Measurements from ENCODE around the gene UBL7. TPM values are rescaled to one million over a fixed set of nuclear protein-coding genes. Genes with fewer than 3 reads are reported as not detected.

UBL7 gene
- total RNA-seq, 1 experiment from 2014 or later: 73.9 TPM

DNA sequence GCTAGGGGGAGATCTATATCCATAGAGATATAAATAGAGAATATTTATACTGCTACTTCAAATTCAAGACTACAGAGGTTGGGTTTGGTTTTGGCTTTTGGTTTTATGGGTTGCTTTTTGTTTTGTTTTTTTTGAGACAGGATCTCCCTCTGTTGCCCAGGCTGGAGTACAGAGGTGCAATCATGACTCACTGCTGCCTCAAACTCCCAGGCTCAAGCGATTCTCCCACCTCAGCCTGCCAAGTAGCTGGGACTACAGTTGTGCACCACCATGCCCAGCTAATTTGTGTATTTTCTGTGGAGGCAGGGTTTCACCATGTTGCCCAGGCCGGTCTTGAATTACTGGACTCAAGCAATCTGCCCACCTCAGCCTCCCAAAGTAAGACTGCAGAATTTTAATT is 3.9 kb upstream of the UBL7 start:
- BruUV-seq (replicated peaks): no TSS peak
- no peak overlapping the region for H3K27ac ChIP-seq
- intact Hi-C loops (cut with micrococcal nuclease; ENCODE audit: unreplicated experiment): no loop called here

GRCh38 chr15:74464216-74464615 is 3.3 kb upstream of the UBL7 start:
- H3K4me1 ChIP-seq (replicated peaks; ENCODE audit: insufficient read depth): 0 out of 2 replicates have a peak, but pooled peaks cover 7% of the 10 kb centered on the region
- H3K79me2 ChIP-seq (ENCODE audit: low read depth): peaks cover 9% of the 10 kb centered on the region
- H4K20me1 ChIP-seq (ENCODE audit: insufficient read depth): no peaks in the 10 kb centered on the region
- H3K27me3 ChIP-seq (ENCODE audit: insufficient read depth, low read depth): no peaks in the 10 kb centered on the region
- intact Hi-C loops (cut with micrococcal nuclease; ENCODE audit: unreplicated experiment): no loop called here
- DNase-seq: no peak
- H3K4me2 ChIP-seq: no peak overlapping the region
- H2AFZ ChIP-seq: no peak overlapping the region
- H3K4me3 ChIP-seq: no peak overlapping the region
- H3K27ac ChIP-seq: no peak overlapping the region
- TF ChIP-seq, protein P1, sequence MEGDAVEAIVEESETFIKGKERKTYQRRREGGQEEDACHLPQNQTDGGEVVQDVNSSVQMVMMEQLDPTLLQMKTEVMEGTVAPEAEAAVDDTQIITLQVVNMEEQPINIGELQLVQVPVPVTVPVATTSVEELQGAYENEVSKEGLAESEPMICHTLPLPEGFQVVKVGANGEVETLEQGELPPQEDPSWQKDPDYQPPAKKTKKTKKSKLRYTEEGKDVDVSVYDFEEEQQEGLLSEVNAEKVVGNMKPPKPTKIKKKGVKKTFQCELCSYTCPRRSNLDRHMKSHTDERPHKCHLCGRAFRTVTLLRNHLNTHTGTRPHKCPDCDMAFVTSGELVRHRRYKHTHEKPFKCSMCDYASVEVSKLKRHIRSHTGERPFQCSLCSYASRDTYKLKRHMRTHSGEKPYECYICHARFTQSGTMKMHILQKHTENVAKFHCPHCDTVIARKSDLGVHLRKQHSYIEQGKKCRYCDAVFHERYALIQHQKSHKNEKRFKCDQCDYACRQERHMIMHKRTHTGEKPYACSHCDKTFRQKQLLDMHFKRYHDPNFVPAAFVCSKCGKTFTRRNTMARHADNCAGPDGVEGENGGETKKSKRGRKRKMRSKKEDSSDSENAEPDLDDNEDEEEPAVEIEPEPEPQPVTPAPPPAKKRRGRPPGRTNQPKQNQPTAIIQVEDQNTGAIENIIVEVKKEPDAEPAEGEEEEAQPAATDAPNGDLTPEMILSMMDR (conservative IDR thresholded peaks at IDR 0.05): no peak
- no peak for TF ChIP-seq EZH2 (IDR thresholded peaks at IDR 0.05; ENCODE audit: low read depth)
- ChIA-PET POLR2A (ENCODE audit: unreplicated experiment) (no interaction called here), CTCF (no interaction called here)
- no TSS peak for BruUV-seq (replicated peaks)
- H3K36me3 ChIP-seq (ENCODE audit: low read depth): no peaks in the 10 kb centered on the region
- H3K9me3 ChIP-seq (ENCODE audit: insufficient read depth, low read depth): no peaks in the 10 kb centered on the region
- 0 out of 2 replicates have a peak, but pooled peaks cover 11% of the 10 kb centered on the region for H3F3A ChIP-seq (ENCODE audit: insufficient read depth, low read depth)
- H3K9me2 ChIP-seq (ENCODE audit: insufficient read depth): no peaks in the 10 kb centered on the region

More for the DNA sequence above, 3.9 kb upstream of the UBL7 start:
- ChIA-PET CTCF (no interaction called here), POLR2A (ENCODE audit: unreplicated experiment) (no interaction called here)
- Histone ChIP-seq H3K36me3 (ENCODE audit: low read depth) (no peaks in the 10 kb centered on the region), H3F3A (ENCODE audit: insufficient read depth, low read depth) (0 out of 2 replicates have a peak, but pooled peaks cover 11% of the 10 kb centered on the region), H3K4me2 (no peak overlapping the region), H3K9me3 (ENCODE audit: insufficient read depth, low read depth) (no peaks in the 10 kb centered on the region), H3K79me2 (ENCODE audit: low read depth) (peaks cover 9% of the 10 kb centered on the region), H4K20me1 (ENCODE audit: insufficient read depth) (no peaks in the 10 kb centered on the region), H2AFZ (no peak overlapping the region), H3K9me2 (ENCODE audit: insufficient read depth) (no peaks in the 10 kb centered on the region), H3K4me3 (no peak overlapping the region), H3K4me1 (replicated peaks; ENCODE audit: insufficient read depth) (0 out of 2 replicates have a peak, but pooled peaks cover 7% of the 10 kb centered on the region), H3K27me3 (ENCODE audit: insufficient read depth, low read depth) (no peaks in the 10 kb centered on the region)
- no peak for TF ChIP-seq EZH2 (IDR thresholded peaks at IDR 0.05; ENCODE audit: low read depth)
- TF ChIP-seq, protein P1 (conservative IDR thresholded peaks at IDR 0.05): no peak
- no peak for DNase-seq

DNA sequence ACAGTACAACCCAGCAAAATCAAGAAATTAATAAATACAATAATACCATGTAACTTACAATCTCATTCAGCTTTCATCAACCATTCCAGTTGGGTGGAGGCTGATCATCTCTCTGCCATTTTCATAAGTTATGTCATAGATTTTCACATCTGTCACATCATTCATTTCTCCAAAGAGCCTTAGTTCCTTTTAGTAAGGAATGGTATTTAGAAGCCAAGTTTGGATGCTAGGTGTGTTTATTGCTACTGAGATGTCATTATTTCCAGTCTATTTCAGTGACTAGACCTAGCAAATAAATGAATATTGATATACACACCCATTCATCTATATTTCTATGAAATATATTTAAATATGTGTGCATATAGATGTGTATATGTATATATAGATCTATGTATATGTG is 2.7 kb upstream of the UBL7 start:
- ChIA-PET POLR2A (ENCODE audit: unreplicated experiment) (no interaction called here), CTCF (no interaction called here)
- H4K20me1 ChIP-seq (ENCODE audit: insufficient read depth): no peaks in the 10 kb centered on the region
- H3K9me2 ChIP-seq (ENCODE audit: insufficient read depth): no peaks in the 10 kb centered on the region
- H3K4me3 ChIP-seq: no peak overlapping the region
- H3F3A ChIP-seq (ENCODE audit: insufficient read depth, low read depth): 0 out of 2 replicates have a peak, but pooled peaks cover 11% of the 10 kb centered on the region
- no TSS peak for BruUV-seq (replicated peaks)
- H2AFZ ChIP-seq: no peak overlapping the region
- TF ChIP-seq EZH2 (IDR thresholded peaks at IDR 0.05; ENCODE audit: low read depth): no peak
- TF ChIP-seq, protein P1 (conservative IDR thresholded peaks at IDR 0.05): no peak
- H3K27ac ChIP-seq: no peak overlapping the region
- no peaks in the 10 kb centered on the region for H3K27me3 ChIP-seq (ENCODE audit: insufficient read depth, low read depth)
- H3K79me2 ChIP-seq (ENCODE audit: low read depth): peaks cover 9% of the 10 kb centered on the region
- 0 out of 2 replicates have a peak, but pooled peaks cover 7% of the 10 kb centered on the region for H3K4me1 ChIP-seq (replicated peaks; ENCODE audit: insufficient read depth)
- H3K9me3 ChIP-seq (ENCODE audit: insufficient read depth, low read depth): no peaks in the 10 kb centered on the region
- intact Hi-C loops (cut with micrococcal nuclease; ENCODE audit: unreplicated experiment): no loop called here
- no peak for DNase-seq
- H3K4me2 ChIP-seq: peak overlapping the region; percentile 92; the same call in 1 of the 2 replicates
- H3K36me3 ChIP-seq (ENCODE audit: low read depth): no peaks in the 10 kb centered on the region
